Stimulated activated CD8-positive, alpha-beta memory T cell treated with anti-CD3 and anti-CD28 coated beads, Interleukin-15, amount 100 ng/mL, for 4 hours (primary cell): ENCODE data around the gene MTO1.
"Not testable (repeated sequence)": the region's sequence is repeated elsewhere in the genome, so short reads cannot be mapped to it uniquely, and the experiment has no call there.

ENCODE experiments used
- DNase-seq, 2 donors: peaks; one replicate each; pipeline ENCODE4 v3.0.0-alpha.2; 2020; ENCODE audit warnings: low read depth in 2 of 2

MTO1 gene, protein sequence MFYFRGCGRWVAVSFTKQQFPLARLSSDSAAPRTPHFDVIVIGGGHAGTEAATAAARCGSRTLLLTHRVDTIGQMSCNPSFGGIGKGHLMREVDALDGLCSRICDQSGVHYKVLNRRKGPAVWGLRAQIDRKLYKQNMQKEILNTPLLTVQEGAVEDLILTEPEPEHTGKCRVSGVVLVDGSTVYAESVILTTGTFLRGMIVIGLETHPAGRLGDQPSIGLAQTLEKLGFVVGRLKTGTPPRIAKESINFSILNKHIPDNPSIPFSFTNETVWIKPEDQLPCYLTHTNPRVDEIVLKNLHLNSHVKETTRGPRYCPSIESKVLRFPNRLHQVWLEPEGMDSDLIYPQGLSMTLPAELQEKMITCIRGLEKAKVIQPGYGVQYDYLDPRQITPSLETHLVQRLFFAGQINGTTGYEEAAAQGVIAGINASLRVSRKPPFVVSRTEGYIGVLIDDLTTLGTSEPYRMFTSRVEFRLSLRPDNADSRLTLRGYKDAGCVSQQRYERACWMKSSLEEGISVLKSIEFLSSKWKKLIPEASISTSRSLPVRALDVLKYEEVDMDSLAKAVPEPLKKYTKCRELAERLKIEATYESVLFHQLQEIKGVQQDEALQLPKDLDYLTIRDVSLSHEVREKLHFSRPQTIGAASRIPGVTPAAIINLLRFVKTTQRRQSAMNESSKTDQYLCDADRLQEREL

DNA sequence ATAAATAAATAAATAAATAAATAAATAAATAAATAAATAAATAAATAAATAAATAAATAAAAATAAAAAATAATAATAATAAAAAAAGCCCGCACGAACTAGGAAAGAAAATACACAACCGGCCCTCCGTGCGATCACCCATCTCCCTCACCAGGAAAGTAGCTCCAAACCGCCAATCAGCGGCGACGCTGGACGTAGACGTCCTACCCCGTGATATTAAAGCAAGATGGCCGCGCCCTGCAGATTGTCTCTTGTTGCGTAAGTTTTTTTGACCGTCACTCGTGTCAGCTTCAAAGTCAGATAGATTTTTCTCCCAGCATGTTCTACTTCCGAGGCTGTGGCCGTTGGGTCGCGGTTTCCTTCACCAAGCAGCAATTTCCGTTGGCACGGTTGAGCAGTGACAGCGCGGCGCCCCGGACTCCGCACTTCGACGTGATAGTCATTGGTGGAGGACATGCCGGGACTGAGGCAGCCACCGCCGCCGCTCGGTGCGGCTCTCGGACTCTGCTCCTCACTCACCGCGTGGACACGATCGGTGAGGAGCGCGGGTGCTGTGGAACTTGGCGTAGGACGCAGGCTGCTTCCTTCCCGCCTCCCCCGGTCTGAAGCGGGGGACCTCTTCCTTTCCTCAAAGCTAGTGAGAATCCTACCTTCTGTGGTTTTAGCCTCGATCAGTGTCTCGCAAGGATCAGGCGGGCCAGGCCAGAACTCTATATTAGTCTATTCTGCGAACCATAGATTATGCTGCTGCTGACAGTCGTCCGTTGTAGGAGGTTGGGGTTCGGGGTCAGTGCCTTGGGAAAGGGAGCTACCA, at the start of gene MTO1:
Gene MTO1, plus strand, starts transcription at position 201 of the 814 bp plus-strand sequence. Its CDS starts 118 bp downstream, at position 319.
- DNase-seq = peak; percentile 60 to 72

DNA sequence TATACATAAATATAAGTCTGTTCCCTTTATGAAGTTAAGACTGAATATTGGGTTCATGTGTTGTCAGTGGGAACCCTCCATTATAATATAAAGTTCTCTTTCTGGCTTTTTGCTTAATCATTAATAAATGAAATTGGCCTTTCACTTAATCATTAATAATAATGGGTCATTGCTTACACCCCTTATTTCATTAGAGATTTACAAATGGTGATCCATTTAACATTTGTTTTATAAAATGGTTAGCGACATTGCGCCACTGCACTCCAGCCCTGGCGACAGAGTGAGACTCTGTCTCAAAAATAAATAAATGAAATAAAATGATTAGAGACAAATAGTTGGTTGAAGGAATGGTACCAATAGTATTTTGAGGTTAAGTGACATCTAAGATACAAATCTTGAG, 48.4 kb upstream of the MTO1 start:
- no peak for DNase-seq

DNA sequence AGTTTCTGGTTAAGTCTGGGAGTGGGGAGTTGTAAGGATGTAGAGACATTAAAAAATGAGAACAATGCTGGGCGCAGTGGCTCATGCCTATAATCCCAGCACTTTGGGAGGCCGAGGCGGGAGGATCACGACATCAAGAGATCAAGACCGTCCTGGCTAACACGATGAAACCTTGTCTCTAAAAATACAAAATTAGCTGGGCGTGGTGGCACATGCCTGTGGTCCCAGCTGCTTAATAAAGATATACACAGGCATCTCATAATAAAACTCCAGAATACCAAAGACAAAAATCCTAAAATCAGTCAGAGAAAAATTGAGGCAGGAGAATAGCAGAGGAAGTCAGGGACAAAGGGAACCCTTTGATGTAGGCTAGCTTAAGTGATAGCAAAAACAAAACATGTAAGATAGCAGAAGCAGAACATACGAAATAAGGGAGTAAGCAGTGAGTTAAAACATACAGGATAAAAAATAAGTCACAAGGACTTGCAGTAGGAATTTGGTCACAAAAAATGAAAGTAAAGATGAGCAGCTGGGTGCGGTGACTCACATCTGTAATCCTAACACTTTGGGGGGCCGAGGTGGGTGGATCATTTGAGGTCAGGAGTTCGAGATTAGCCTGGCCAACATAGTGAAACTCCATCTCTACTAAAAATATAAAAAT, 43.3 kb upstream of the MTO1 start:
- DNase-seq = no peak

DNA sequence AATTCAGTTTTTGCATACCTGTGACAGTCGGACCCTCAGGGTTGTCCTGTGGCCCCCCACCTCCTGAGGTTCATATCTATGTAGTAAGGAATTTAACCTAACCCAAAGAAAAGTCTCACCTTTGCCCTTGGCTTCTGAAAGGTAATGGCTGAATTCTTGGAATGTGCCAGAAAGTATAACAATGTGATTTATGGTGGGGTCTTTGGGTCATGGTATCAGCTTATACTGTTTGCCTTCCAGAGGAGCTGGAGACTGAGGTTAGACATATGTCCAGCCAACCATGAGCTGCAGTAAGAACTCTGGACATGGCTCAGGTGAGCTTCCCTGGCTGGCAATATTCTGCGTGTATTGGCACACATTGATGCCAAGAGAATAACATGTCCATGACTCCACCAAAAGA, 40.0 kb upstream of the MTO1 start:
- no peak for DNase-seq

DNA sequence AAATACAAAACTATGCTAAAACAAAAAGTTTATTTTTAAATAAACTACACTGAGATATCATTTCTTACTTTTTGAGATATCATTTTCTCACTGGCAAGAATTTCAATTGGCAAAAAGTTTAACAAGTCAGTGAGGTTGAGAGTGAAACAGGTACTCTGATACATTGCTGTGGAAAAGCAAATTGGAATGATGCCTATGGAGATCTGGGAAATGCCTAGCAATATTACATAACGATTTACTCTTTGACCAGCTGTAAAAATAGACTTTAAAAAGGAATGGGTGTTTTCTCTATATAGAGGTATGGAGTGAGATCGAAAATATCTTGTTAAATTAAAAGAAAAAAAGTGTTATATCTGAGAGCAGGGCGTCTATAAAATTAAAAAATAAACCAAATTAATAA, 26.3 kb upstream of the MTO1 start:
- DNase-seq = no peak

DNA sequence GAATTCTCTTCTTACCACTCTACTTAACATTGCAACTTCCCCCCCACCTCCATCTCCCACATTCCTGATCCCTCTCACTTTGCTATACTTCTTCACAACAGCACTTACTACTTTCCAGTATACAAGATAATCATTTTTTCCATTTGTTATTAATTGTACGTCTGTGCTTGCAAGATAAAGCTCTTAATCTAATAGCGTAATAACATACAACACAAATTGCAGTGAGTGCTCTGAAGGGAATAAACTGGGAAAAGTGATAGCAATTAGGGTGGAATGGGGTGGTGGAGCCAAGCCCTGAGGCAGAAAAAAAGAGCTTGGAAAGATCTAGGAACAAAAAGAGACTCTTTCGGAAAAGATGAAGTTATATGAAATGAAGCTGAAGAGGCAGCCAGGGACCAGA, 18.0 kb upstream of the MTO1 start:
- no peak for DNase-seq

DNA sequence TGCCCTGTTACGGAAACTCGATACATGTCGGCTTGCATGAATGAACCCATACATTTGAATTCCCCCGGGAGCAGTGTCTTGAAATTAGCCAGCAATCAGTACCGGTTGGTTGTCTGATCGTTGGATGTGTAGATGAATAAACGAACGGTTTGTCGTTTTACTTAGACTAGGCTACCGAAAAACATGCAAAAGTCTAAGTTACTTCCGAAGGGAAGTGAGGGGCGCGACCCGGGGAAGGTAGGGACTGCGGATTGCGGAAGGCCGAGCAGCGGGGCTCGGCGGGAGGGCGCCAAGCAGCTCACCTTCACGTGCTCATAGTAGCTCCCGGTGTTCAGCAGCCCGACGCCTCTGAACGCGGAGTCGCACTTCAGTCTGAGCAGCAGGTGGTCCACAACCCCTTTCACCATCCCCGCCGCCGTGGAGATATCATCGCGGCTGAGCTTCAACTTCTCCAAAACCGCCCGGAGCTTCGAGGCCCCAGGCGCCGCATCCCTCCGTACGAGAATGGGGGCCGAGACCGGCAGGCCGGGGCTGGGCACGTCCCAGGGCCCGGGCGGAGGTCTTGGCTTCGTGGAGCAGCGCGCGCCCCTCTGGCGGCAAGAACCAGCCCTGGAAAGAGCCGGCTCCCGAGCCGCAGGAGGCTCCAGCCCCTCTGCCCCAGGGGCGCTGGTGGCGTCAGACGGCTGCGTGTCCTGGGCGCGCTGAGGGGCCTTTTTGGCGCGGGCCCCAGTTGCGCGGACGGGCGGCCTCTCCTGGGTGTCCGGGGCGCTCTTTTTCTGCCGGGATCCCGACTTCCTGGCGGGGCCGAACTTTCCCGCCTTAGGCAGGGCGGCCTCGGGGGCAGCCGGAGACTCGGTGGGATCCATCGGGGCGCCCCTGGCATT, 10.1 kb upstream of the MTO1 start:
- peak; percentile 8 to 16 for DNase-seq

DNA sequence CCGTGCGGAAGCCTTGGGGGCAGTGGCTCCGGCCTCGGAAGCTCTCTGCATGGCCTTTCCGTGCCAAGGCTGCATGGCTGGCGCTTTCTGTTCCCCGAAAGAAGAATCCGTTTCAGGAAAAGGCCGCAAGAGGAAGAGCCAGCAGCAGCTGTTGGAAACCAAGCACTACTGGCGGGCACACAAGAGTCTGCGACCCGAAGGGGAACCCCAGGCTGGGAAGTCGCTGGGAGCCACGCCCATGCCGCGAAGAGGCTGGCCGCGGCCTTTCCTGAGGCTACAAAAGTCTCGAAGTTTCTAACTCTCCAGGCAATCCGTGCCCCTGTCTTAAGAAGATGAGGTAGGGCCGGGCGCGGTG, 9.5 kb upstream of the MTO1 start, which contains the start of gene CGAS:
Gene CGAS, minus strand, starts transcription at position 191 of the 355 bp plus-strand sequence. Its CDS starts 116 bp downstream, at position 75.
- peak; percentile 56 to 58 for DNase-seq

DNA sequence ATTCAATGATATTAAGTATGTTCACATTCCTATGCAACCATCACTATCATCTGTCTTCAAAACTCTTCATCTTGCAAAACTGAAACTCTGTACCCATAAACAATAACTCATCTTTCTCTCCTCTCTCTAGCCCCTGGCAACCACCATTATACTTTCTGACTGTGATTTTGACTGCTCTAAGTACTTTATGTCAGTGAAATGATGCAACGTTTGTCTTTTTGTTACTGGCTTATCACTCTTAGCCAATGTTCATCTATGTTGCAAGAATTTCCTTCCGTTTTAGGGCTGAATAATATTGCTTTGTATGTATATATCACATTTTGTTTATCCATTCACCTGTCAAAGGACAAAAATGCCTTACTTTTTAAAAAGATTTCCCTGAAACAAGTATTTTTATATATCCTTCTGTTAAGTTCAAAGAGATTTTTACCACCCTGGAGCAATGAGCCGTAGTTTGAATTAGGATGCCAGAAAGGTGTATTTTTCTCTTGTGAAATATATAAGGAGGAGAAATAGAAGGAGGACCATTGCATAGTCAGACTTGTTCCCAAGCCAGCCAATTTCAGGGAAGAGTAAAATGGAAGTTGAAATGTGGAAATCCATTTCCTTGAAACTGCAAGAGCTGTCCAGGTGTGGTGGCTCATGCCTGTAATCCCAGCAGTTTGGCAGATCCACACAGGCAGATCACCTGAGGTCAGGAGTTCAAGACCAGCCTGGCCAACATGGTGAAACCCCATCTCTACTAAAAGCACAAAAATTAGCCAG, 5.5 kb upstream of the MTO1 start:
- no peak for DNase-seq

DNA sequence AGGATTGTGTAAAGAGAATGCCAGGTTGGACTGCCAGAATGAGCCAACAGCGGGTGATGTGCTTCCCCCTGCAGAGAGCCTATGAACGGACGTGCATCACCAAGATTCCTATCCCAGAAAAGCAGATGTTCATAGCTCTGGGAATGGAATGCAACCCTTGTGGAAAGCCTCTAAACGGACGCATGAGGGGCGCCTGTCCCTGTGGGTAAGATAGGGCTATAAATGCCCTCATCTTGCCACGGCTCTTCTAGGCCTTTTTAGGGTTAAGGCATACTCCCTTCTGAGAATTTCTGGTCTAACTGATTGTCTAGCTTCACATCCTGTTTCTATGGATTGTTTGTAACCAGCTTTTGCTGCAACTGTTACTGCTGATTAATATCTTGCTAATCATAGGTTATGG, 2.1 kb upstream of the MTO1 start:
- DNase-seq = not testable (repeated sequence)

DNA sequence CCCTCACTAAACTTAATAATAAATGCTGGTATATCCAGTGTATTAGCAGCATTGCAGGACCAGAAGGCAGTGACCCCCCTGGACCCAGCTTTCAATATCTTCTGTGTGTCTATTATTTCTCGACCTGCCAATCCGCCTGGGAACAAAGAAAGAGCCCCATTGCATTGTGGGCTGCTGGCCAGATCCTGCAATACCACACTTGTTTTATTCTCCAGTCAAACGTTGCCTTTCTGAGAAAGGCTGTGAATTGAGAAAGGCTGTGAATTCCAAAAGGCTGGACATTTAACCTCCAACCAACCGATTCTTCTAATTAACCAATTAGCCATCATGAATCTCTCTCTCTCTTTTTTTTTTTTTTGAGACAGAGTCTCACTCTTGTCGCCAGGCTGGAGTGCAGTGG, 1.5 kb upstream of the MTO1 start:
- DNase-seq = no peak

DNA sequence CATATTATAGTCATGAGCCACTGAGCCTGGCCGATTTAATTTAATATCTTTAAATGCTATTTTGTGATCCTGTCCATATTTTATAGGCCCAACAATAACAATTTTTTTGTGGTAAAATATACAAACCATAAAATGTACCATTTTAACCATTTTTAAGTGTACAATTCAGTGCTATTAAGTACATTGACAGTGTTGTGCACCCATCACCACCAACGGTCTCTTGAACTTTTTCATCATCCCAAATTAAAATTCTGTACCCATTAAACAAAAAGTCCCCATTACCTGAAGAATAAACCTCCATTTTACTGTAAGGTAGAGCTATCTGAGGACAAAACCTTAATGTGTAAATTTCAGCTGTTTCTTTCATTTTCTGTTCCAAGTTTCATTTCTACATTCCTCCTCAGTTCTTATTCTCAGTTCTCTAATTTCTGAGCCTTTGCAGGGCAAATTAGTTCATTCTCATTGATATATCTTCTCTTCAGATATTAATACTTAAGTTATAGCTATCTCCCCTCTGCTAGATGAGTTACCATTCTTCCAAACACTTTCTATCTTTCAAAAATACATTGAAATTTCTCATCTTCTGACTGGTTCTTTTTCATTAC, 10.3 kb downstream of the MTO1 start:
- no peak for DNase-seq

DNA sequence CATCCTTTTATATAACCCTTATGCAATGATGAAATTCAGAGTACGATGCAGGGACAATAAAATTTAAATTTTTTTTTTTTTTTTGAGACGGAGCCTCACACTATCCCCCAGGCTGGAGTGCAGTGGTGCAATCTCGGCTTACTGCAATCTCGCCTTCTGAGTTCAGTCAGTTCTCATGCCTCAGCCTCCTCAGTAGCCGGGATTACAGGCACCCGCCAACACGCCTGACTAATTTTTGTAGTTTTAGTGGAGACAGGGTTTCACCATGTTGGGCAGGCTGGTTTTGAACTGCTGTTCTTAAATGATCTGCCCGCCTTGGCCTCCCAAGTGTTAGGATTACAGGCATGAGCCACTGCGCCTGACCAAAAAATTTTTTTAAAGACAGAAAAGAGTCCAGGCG, 15.2 kb downstream of the MTO1 start:
- no peak for DNase-seq

DNA sequence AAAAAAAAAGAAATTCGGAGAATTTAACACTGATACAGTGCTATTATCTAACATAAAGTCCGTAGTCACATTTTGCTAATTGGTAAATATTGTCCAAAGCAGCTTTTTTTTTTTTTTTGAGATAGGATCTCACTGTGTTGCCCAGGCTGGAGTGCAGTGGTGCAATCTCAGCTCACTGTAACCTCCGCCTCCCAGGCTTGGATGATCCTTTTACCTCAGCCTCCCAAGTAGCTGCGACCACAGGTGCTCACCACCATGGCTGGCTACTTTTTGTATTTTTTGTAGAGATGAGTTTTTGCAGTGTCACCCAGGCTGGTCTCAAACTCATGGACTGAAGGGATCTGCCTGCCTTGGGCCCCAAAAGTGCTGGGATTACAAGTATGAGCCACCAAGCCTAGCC, 15.9 kb downstream of the MTO1 start:
- no peak for DNase-seq

DNA sequence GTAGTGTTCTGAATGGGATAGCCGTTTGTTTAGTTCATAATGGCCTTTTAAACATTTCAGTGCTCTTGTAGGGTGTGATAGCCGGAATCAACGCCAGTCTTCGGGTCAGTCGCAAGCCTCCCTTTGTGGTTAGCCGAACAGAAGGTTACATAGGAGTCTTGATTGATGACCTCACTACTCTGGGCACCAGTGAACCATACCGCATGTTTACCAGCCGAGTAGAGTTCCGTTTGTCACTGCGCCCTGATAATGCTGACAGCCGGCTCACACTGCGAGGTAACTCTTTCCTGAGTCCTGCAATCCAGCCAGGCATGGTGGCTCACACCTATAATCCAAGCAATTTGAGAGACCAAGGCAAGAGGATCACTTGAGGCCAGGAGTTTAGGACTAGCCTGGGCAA, 20.4 kb downstream of the MTO1 start:
- DNase-seq = no peak

DNA sequence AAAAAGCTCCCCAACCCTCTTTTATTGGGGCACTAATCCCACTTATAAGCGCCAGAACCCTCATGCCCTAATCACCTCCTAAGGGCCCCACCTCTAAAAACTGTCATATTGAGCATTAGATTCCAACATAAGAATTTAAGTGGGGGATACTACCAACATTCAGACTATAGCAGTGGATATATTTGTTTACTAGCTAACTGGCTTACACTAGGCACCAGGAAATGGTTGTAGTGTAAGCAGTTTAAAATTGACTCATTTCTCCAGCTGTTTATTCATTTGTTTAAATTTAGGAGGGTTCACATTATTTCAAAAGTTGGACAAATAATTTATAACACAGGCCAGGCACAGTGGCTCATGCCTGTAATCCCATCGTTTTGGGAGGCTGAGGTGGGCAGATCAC, 22.9 kb downstream of the MTO1 start:
- DNase-seq = no peak

DNA sequence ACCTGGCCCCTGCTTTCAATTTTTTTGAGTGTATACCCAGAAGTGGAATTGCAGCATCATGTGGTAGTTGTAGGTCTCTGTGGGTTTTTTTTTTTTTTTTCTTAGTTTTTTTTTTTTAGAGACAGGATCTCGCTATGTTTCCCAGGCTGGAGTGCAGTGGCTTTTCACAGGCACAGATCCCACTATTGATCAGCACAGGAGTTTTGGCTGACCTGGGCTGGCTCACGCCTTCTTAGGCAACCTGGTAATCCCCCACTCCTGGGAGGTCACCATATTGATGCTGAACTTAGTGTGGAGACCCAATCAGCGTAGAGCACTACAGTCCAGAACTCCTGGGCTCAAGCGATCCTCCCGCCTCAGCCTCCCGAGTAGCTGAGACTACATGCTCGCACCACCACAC, 25.9 kb downstream of the MTO1 start:
- no peak for DNase-seq

DNA sequence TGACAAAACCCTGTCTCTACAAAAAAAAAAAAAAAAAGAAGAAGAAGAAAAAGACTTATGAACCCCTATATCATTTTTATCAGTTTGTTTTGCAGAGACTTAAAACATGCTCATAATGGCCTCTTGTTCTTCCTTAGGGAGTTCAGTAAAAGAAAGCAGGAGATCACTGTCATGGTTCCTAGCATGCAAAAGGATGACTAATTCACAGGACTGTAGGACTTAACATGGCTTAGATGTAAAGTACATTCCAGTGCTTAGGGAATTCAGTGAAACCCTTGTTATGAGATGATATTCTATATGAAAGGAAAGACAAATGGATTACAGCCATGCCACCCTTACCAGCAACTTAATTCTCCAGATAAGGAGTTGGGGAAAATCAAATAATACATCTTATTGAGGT, 29.8 kb downstream of the MTO1 start:
- no peak for DNase-seq

DNA sequence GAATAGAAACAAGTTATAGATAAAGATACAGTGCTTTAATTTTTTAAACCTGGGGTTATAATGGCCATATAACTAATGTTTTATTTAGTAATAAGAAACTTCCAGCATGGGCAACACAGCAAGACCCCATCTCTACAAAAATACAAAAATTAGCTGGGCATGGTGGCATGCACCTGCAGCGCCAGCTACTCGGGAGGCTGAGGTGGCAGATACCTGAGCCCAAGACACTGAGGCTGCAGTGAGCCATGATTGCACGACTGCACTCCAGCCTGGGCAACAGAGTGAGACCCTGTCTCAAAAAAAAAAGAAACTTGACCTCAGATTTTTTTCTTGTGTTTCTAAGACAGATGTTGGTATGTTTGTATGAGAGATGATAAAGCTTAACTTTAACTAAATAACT, 36.4 kb downstream of the MTO1 start:
- no peak for DNase-seq
